Esophagus (tissue), 2 donors: Measurements from ENCODE around the gene PROCA1. TPM values are rescaled to one million over a fixed set of nuclear protein-coding genes. Genes with fewer than 3 reads are reported as not detected.
A peak's percentile ranks its signal among the peaks of the same experiment; 100 is the strongest.

Experiments
- H3K27ac ChIP-seq, 2 donors: one replicate each; pipeline ENCODE4 v1.5.1; 2013; ENCODE audit warnings: low read depth in 2 of 2, mild to moderate bottlenecking in 2 of 2, inconsistent platforms in 1 of 2, low read length in 1 of 2, moderate library complexity in 1 of 2
- H3K27me3 ChIP-seq, 2 donors: one replicate each; pipeline ENCODE4 v1.6.1; 2013; ENCODE audit warnings: low read length in 2 of 2, control low read depth in 1 of 2, mild to moderate bottlenecking in 1 of 2; ENCODE audit not compliant: insufficient read depth in 2 of 2, control insufficient read depth in 1 of 2
- H3K36me3 ChIP-seq, 2 donors: one replicate each; pipeline ENCODE4 v1.6.1; 2013; ENCODE audit warnings: low read length in 1 of 2; ENCODE audit not compliant: control insufficient read depth in 2 of 2, insufficient read depth in 2 of 2
- H3K4me1 ChIP-seq, 2 donors: one replicate each; pipeline ENCODE4 v1.6.1; 2013; ENCODE audit warnings: low read length in 1 of 2; ENCODE audit not compliant: control insufficient read depth in 2 of 2, insufficient read depth in 2 of 2
- H3K4me3 ChIP-seq, 2 donors: one replicate each; pipeline ENCODE4 v1.5.1; 2013; ENCODE audit warnings: low read length in 2 of 2, mild to moderate bottlenecking in 2 of 2, low read depth in 1 of 2, moderate library complexity in 1 of 2
- H3K9me3 ChIP-seq, 2 donors: one replicate each; pipeline ENCODE4 v1.6.1; 2013; ENCODE audit warnings: mild to moderate bottlenecking in 2 of 2, low read depth in 1 of 2, low read length in 1 of 2, moderate library complexity in 1 of 2; ENCODE audit not compliant: control insufficient read depth in 2 of 2, insufficient read depth in 1 of 2
- WGBS, 2 donors: extraction: QIAGEN DNeasy Blood & Tissue Kit; methylation state at CpG; one replicate each; pipeline ENCODE4 v1.1.7; 2013; 5-methylcytosine and 5-hydroxymethylcytosine counted together
- polyA plus RNA-seq, 2 donors: library from polyadenylated mRNA; stranded (reverse); fragments of 200-250 nt; gene quantifications; one replicate each; pipeline ENCODE4 v1.2.3, GENCODE V29; 2013
- donor health status: healthy with polysubstance abuse.
- donor health status: Bipolar disorder and iron deficiency.

The PROCA1 gene
- polyA plus RNA-seq, 2 donors = 0.59 to 2.0 TPM

GRCh38 chr17:28720247-28720996 lies 8.7 kb upstream of the PROCA1 start:
- peaks cover 0 to 19% of the 10 kb centered on the region in 2 donors for H3K36me3 ChIP-seq
- no peaks in the 10 kb centered on the region for H3K9me3 ChIP-seq
- H3K27me3 ChIP-seq = no peaks in the 10 kb centered on the region
- H3K27ac ChIP-seq = peak overlapping the region; percentile 77 to 84
- peak overlapping the region; percentile 73 to 74 for H3K4me3 ChIP-seq
- H3K4me1 ChIP-seq = peaks cover 0 to 15% of the 10 kb centered on the region in 2 donors
- WGBS, 2 donors = 1 to 2% methylated on average over 25 to 29 of the region's 30 CpGs

DNA sequence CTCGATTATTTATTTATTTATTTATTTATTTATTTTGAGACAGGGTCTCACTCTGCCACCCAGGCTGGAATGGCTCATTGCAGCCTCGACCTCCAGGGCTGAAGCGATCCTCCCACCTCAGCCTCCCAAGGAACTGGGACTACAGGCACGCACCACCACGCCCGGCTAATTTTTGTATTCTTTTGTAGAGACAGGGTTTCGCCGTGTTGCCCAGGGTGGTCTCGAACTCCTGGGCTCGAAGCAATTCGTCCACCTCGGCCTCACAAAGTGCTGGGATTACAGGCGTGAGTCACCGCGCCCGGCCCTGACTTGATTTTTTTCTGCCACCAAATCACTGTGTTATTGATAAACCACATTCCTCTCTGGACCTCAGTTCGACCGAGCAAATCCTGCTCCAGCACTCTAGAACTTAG lies 7.3 kb upstream of the PROCA1 start:
- H3K4me1 ChIP-seq = peaks cover 0 to 7% of the 10 kb centered on the region in 2 donors
- peaks cover 0 to 25% of the 10 kb centered on the region in 2 donors for H3K36me3 ChIP-seq
- H3K4me3 ChIP-seq = peak overlapping the region; percentile 15 to 74
- H3K9me3 ChIP-seq = no peaks in the 10 kb centered on the region
- H3K27me3 ChIP-seq = no peaks in the 10 kb centered on the region
- 24 to 30% methylated on average over 18 of the region's 18 CpGs for WGBS, 2 donors
- H3K27ac ChIP-seq = peak overlapping the region; percentile 84

DNA sequence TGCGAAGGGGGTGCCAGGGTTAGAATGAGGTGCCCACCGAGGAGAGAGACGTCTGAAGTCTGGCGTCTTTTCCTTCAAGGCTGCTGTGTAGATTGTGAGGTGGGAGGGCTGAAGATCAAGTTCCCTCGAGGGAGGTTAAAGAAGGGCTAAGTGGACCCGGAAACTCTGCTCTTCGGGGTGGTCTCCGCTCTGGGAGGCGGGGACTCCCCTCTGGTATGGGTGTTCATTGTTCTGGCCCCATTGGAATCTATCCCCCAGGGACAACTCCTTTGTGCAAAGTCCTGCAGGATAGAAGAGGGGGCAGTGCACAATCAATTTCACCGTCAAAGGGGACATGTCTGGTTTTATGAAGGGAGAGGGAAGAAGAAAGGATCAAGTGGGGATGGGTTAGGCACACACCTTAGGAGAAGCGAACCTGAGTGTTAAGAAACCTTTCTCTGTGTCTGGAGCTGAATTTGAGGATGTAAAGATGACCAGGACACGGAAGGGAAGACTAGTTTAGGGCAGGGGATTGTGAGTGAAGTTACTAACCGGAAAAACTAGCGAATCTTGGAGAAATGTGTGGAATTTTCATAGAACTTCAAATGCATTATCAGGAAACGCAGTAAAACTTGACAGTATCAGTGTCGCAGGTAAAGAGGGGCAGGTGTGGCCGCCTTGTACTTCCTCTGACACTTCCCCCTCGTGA lies 6.8 kb upstream of the PROCA1 start:
- 35 to 44% methylated on average over 18 of the region's 18 CpGs for WGBS, 2 donors
- peak overlapping the region; percentile 45 to 74 for H3K4me3 ChIP-seq

DNA sequence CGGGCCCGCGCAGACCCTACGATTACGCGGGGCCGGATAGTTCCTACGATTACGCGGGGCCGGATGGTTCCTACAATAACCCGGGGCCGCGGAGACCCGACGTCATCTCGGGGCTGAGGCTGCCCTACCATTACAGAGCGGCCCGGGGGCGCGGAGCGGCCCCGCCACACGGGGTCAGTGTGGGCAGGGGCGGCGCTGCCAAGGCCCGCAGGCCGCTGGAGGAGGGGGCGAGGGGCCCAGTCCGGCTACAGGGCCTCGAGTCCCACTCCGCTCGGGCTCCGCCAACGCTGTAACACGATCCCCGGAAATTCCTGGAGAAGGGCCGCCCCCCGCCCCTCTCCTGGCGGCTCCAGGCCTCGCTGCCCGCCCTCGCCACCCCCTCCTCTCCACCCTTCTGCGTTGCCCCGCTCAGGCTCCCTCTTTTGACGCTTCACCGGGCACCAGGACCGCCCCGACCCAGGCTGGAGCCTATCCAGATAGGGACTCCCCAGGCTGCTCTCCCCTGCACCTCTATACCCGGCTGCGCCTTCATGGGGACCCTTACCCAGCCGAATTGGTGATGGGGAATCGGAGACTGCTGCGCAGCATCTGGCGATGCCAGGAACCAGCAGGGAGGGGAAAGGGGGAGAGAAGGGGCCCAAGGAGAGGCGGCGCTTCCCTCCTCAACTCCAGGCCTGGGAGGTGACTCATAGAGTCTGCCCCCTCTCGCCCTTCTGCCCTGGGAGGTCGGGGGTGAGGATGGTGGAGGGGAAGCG lies 6.1 kb upstream of the PROCA1 start, which contains the start of gene RAB34:
TSS of gene RAB34 (minus strand) at position 291 of the 755 bp plus-strand sequence. CDS start 602 bp downstream, outside the sequence.
- 5 to 10% methylated on average over 44 to 60 of the region's 60 CpGs for WGBS, 2 donors
- Histone ChIP-seq H3K27me3 (no peaks in the 10 kb centered on the region), H3K4me1 (peaks cover 0 to 2% of the 10 kb centered on the region in 2 donors), H3K36me3 (peaks cover 0 to 24% of the 10 kb centered on the region in 2 donors), H3K27ac (peak within 1 kb of the TSS; percentile 84 to 86), H3K9me3 (no peaks in the 10 kb centered on the region), H3K4me3 (peak within 1 kb of the TSS; percentile 50 to 51)

More for the DNA sequence above, 6.8 kb upstream of the PROCA1 start:
- peaks cover 0 to 27% of the 10 kb centered on the region in 2 donors for H3K36me3 ChIP-seq
- H3K4me1 ChIP-seq = peaks cover 0 to 7% of the 10 kb centered on the region in 2 donors
- H3K9me3 ChIP-seq = no peaks in the 10 kb centered on the region
- H3K27me3 ChIP-seq = no peaks in the 10 kb centered on the region
- peak overlapping the region; percentile 84 to 86 for H3K27ac ChIP-seq

GRCh38 chr17:28716740-28717577 lies 5.3 kb upstream of the PROCA1 start:
- Histone ChIP-seq H3K27me3 (no peaks in the 10 kb centered on the region), H3K36me3 (peaks cover 0 to 18% of the 10 kb centered on the region in 2 donors), H3K9me3 (no peaks in the 10 kb centered on the region), H3K27ac (peak overlapping the region; percentile 84 to 86), H3K4me1 (peaks cover 0 to 2% of the 10 kb centered on the region in 2 donors), H3K4me3 (peak overlapping the region; percentile 50 to 51)
- 11 to 16% methylated on average over 55 to 63 of the region's 63 CpGs for WGBS, 2 donors

- H3K4me1 ChIP-seq = peaks cover 0 to 2% of the 10 kb centered on the region in 2 donors
- H3K27ac ChIP-seq = no peak overlapping the region
- H3K9me3 ChIP-seq = no peaks in the 10 kb centered on the region
- no peak overlapping the region for H3K4me3 ChIP-seq
- 91 to 95% methylated on average over 2 of the region's 2 CpGs for WGBS, 2 donors
- H3K27me3 ChIP-seq = no peaks in the 10 kb centered on the region
- H3K36me3 ChIP-seq = peaks cover 0 to 16% of the 10 kb centered on the region in 2 donors
Observed at GRCh38 chr17:28715217-28715616, 3.5 kb upstream of the PROCA1 start.

DNA sequence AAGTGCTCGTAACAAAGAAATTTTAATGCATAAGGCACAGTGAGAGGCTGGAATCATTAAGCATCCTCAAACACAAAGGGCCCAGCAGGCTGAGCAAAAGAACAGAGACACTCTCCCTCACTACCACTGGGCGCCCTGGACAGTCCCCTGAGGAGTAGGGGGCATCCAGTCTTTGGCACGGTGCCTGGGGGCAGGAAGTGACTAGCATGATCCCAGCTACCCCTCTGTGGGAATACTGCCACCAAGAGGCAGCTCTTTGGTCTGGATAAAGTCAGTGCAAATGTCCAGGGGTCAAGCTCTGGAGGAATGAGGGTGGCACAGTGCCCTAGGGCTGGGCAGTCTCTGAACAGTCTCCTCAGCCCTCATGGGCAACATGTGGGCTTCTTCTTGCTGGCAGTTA lies 2.6 kb upstream of the PROCA1 start:
- no peaks in the 10 kb centered on the region for H3K9me3 ChIP-seq
- H3K27me3 ChIP-seq = no peaks in the 10 kb centered on the region
- H3K4me3 ChIP-seq = no peak overlapping the region
- 90 to 91% methylated on average over 3 of the region's 3 CpGs for WGBS, 2 donors
- no peak overlapping the region for H3K27ac ChIP-seq
- peaks cover 0 to 16% of the 10 kb centered on the region in 2 donors for H3K36me3 ChIP-seq
- H3K4me1 ChIP-seq = peaks cover 0 to 2% of the 10 kb centered on the region in 2 donors

GRCh38 chr17:28712705-28713415 lies 1.2 kb upstream of the PROCA1 start:
- Histone ChIP-seq H3K4me3 (no peak overlapping the region), H3K36me3 (peaks cover 0 to 16% of the 10 kb centered on the region in 2 donors), H3K27me3 (no peaks in the 10 kb centered on the region), H3K27ac (no peak overlapping the region), H3K9me3 (no peaks in the 10 kb centered on the region), H3K4me1 (peaks cover 0 to 2% of the 10 kb centered on the region in 2 donors)
- 71 to 80% methylated on average over 7 of the region's 7 CpGs for WGBS, 2 donors
